ENCODE results near the gene ZNF200. TPM values are rescaled to one million over a fixed set of nuclear protein-coding genes. Genes with fewer than 3 reads are reported as not detected.

ZNF200 gene
- total RNA-seq, 1 experiment from 2014 or later: 11.3 TPM

DNA sequence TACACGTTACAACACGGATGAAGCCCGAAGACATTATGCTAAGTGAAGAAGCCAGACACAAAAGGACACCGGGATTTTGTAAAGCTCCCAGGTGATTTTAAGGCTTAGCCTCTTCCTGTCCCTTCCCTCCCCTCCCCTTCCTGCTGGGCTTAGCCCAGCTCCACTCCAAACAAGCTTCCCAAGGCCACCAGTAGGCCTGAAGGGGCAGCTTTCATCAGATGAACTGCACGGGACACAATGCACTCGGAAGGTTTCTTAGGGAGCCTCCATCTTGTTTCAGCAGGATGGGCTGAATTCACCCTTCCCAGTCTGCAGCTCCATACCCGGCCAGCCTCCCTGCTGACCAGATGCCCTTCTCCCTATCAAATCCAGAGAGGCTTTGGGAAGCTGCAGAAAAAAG, 11.0 kb upstream of the ZNF200 start:
- no peak overlapping the region for H3K27ac Mint-ChIP-seq (ENCODE audit: unreplicated experiment)
- TF ChIP-seq CTCF (IDR thresholded peaks at IDR 0.05; ENCODE audit: insufficient read depth in 1 of 2, low read depth in 1 of 2, low read length in 1 of 2, severe bottlenecking in 1 of 2, unreplicated experiment in 1 of 2): no peak
- Histone ChIP-seq H3K4me1 (no peaks in the 10 kb centered on the region), H3K9me3 (no peaks in the 10 kb centered on the region), H3K4me3 (ENCODE audit: low read depth, low read length) (no peak overlapping the region), H3K27me3 (replicated peaks; ENCODE audit: control insufficient read depth, insufficient read depth, low read length) (no peaks in the 10 kb centered on the region; the same call in 1 of the 2 replicates), H3K36me3 (ENCODE audit: control insufficient read depth, insufficient read depth, low read length) (no peaks in the 10 kb centered on the region)
- H3K36me3 Mint-ChIP-seq (ENCODE audit: insufficient read depth, unreplicated experiment): peaks cover 4% of the 10 kb centered on the region
- H3K4me3 Mint-ChIP-seq (ENCODE audit: unreplicated experiment): no peak overlapping the region
- no peak for DNase-seq
- peaks cover 3% of the 10 kb centered on the region for H3K27me3 Mint-ChIP-seq (ENCODE audit: insufficient read depth, unreplicated experiment)
- ChIA-PET CTCF (no interaction called here), POLR2A (interaction anchor here (0.6 kb wide), 1 partner anchor 111 kb away, joined by 10 read pairs; the partner anchor contains the start of gene ZNF213)
- no peaks in the 10 kb centered on the region for H3K9me3 Mint-ChIP-seq (ENCODE audit: unreplicated experiment)
- no TSS peak for BruUV-seq (replicated peaks)
- H3K4me1 Mint-ChIP-seq (ENCODE audit: low read depth, unreplicated experiment): no peaks in the 10 kb centered on the region
- intact Hi-C loops (cut with micrococcal nuclease; ENCODE audit: unreplicated experiment): no loop called here

DNA sequence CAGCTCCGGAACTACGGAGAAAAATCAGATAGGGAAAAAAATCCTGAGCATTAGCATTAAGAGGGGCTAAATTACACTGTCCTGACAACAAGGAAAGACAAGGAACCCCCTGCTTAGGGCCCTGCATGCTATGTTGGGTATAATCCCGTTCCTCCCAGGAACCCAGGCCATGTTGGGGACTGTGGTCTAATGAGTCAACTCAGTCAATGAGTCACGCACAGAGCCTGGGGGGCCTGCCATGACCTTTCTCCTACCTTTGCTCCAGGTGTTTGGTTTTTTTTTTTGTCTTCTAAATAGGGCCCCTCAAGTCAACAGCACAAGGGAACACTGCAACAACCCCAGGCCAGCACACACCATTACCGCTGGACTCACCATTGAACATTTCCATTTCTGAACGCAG, 8.9 kb upstream of the ZNF200 start:
- ChIA-PET POLR2A (interaction anchor here (0.7 kb wide), 1 partner anchor 93 kb away, joined by 3 read pairs; no protein-coding TSS in a partner anchor), CTCF (no interaction called here)
- H3K36me3 ChIP-seq (ENCODE audit: control insufficient read depth, insufficient read depth, low read length): no peaks in the 10 kb centered on the region
- H3K9me3 ChIP-seq: no peaks in the 10 kb centered on the region
- H3K4me3 ChIP-seq (ENCODE audit: low read depth, low read length): no peak overlapping the region
- H3K27me3 ChIP-seq (replicated peaks; ENCODE audit: control insufficient read depth, insufficient read depth, low read length): no peaks in the 10 kb centered on the region; the same call in 1 of the 2 replicates
- no peaks in the 10 kb centered on the region for H3K9me3 Mint-ChIP-seq (ENCODE audit: unreplicated experiment)
- H3K4me3 Mint-ChIP-seq (ENCODE audit: unreplicated experiment): no peak overlapping the region
- H3K4me1 ChIP-seq: no peaks in the 10 kb centered on the region
- peaks cover 4% of the 10 kb centered on the region for H3K36me3 Mint-ChIP-seq (ENCODE audit: insufficient read depth, unreplicated experiment)
- DNase-seq: no peak
- no peaks in the 10 kb centered on the region for H3K4me1 Mint-ChIP-seq (ENCODE audit: low read depth, unreplicated experiment)
- TF ChIP-seq CTCF (IDR thresholded peaks at IDR 0.05; ENCODE audit: insufficient read depth in 1 of 2, low read depth in 1 of 2, low read length in 1 of 2, severe bottlenecking in 1 of 2, unreplicated experiment in 1 of 2): no peak
- H3K27me3 Mint-ChIP-seq (ENCODE audit: insufficient read depth, unreplicated experiment): peaks cover 3% of the 10 kb centered on the region
- no TSS peak for BruUV-seq (replicated peaks)
- H3K27ac Mint-ChIP-seq (ENCODE audit: unreplicated experiment): no peak overlapping the region
- intact Hi-C loops (cut with micrococcal nuclease; ENCODE audit: unreplicated experiment): no loop called here

- no peaks in the 10 kb centered on the region for H3K36me3 ChIP-seq (ENCODE audit: control insufficient read depth, insufficient read depth, low read length)
- intact Hi-C loops (cut with micrococcal nuclease; ENCODE audit: unreplicated experiment): no loop called here
- DNase-seq: no peak
- no peaks in the 10 kb centered on the region for H3K4me1 ChIP-seq
- BruUV-seq (replicated peaks): no TSS peak
- POLR2A ChIA-PET: no interaction called here
- H3K4me3 Mint-ChIP-seq (ENCODE audit: unreplicated experiment): no peak overlapping the region
- H3K27me3 ChIP-seq (replicated peaks; ENCODE audit: control insufficient read depth, insufficient read depth, low read length): no peaks in the 10 kb centered on the region; the same call in 1 of the 2 replicates
- H3K27me3 Mint-ChIP-seq (ENCODE audit: insufficient read depth, unreplicated experiment): peaks cover 3% of the 10 kb centered on the region
- H3K4me3 ChIP-seq (ENCODE audit: low read depth, low read length): no peak overlapping the region
- no peak for TF ChIP-seq CTCF (IDR thresholded peaks at IDR 0.05; ENCODE audit: insufficient read depth in 1 of 2, low read depth in 1 of 2, low read length in 1 of 2, severe bottlenecking in 1 of 2, unreplicated experiment in 1 of 2)
- H3K9me3 Mint-ChIP-seq (ENCODE audit: unreplicated experiment): no peaks in the 10 kb centered on the region
- CTCF ChIA-PET: no interaction called here
- no peaks in the 10 kb centered on the region for H3K9me3 ChIP-seq
- no peak overlapping the region for H3K27ac Mint-ChIP-seq (ENCODE audit: unreplicated experiment)
- H3K4me1 Mint-ChIP-seq (ENCODE audit: low read depth, unreplicated experiment): no peaks in the 10 kb centered on the region
- H3K36me3 Mint-ChIP-seq (ENCODE audit: insufficient read depth, unreplicated experiment): peaks cover 4% of the 10 kb centered on the region
These were observed 7.8 kb upstream of the ZNF200 start for GRCh38 chr16:3242709-3243108.

Measured in Caco-2 (cell line).